ENCODE data around the gene IGHMBP2. TPM values are rescaled to one million over a fixed set of nuclear protein-coding genes. Genes with fewer than 3 reads are reported as not detected.

The IGHMBP2 gene
- total RNA-seq, 1 experiment from 2014 or later, result 48.7 TPM

- BruUV-seq (replicated peaks), result no TSS peak
- Histone ChIP-seq H3K36me3 (ENCODE audit: insufficient read depth, low read length, poor library complexity, severe bottlenecking) (peaks cover 26% of the 10 kb centered on the region), H3K27ac (ENCODE audit: low read depth, low read length, poor library complexity, severe bottlenecking) (no peak overlapping the region), H3K4me1 (ENCODE audit: insufficient read depth, low read length, poor library complexity, severe bottlenecking) (no peaks in the 10 kb centered on the region), H3K4me3 (ENCODE audit: low read depth, low read length, poor library complexity, severe bottlenecking) (no peak overlapping the region), H3K9me3 (ENCODE audit: low read depth, low read length, poor library complexity, severe bottlenecking) (no peaks in the 10 kb centered on the region), H3K27me3 (replicated peaks; ENCODE audit: insufficient read depth, low read depth, low read length, poor library complexity) (no peaks in the 10 kb centered on the region)
- ChIA-PET POLR2A (ENCODE audit: low non-redundant PET) (no interaction called here), CTCF (interaction anchor here (1.6 kb wide), 1 partner anchor 8 kb away, joined by 4 read pairs; no protein-coding TSS in a partner anchor)
- no peak for DNase-seq (ENCODE audit: low spot score)
- intact Hi-C loops (cut with micrococcal nuclease; ENCODE audit: unreplicated experiment), result no loop called here
- TF ChIP-seq EZH2 (IDR thresholded peaks at IDR 0.05; ENCODE audit: borderline replicate concordance, low read depth, low read length, poor library complexity, severe bottlenecking) (no peak), CTCF (conservative IDR thresholded peaks at IDR 0.05; ENCODE audit: low read depth, low read length) (no peak)
Measured at GRCh38 chr11:68941324-68942094, 37.8 kb downstream of the IGHMBP2 start.

GRCh38 chr11:68942095-68942620, 38.5 kb downstream of the IGHMBP2 start:
- no peak overlapping the region for H3K4me3 ChIP-seq (ENCODE audit: low read depth, low read length, poor library complexity, severe bottlenecking)
- intact Hi-C loops (cut with micrococcal nuclease; ENCODE audit: unreplicated experiment), result no loop called here
- H3K36me3 ChIP-seq (ENCODE audit: insufficient read depth, low read length, poor library complexity, severe bottlenecking), result peaks cover 20% of the 10 kb centered on the region
- TF ChIP-seq CTCF (conservative IDR thresholded peaks at IDR 0.05; ENCODE audit: low read depth, low read length) (no peak), EZH2 (IDR thresholded peaks at IDR 0.05; ENCODE audit: borderline replicate concordance, low read depth, low read length, poor library complexity, severe bottlenecking) (no peak)
- H3K27me3 ChIP-seq (replicated peaks; ENCODE audit: insufficient read depth, low read depth, low read length, poor library complexity), result no peaks in the 10 kb centered on the region
- H3K9me3 ChIP-seq (ENCODE audit: low read depth, low read length, poor library complexity, severe bottlenecking), result no peaks in the 10 kb centered on the region
- no peak for DNase-seq (ENCODE audit: low spot score)
- ChIA-PET POLR2A (ENCODE audit: low non-redundant PET) (no interaction called here), CTCF (interaction anchor here (1.6 kb wide), 1 partner anchor 9 kb away, joined by 4 read pairs; no protein-coding TSS in a partner anchor)
- no TSS peak for BruUV-seq (replicated peaks)
- H3K4me1 ChIP-seq (ENCODE audit: insufficient read depth, low read length, poor library complexity, severe bottlenecking), result no peaks in the 10 kb centered on the region
- no peak overlapping the region for H3K27ac ChIP-seq (ENCODE audit: low read depth, low read length, poor library complexity, severe bottlenecking)

GRCh38 chr11:68942751-68943271, 39.1 kb downstream of the IGHMBP2 start:
- TF ChIP-seq EZH2 (IDR thresholded peaks at IDR 0.05; ENCODE audit: borderline replicate concordance, low read depth, low read length, poor library complexity, severe bottlenecking) (no peak), CTCF (conservative IDR thresholded peaks at IDR 0.05; ENCODE audit: low read depth, low read length) (no peak)
- H3K9me3 ChIP-seq (ENCODE audit: low read depth, low read length, poor library complexity, severe bottlenecking), result no peaks in the 10 kb centered on the region
- DNase-seq (ENCODE audit: low spot score), result no peak
- H3K4me3 ChIP-seq (ENCODE audit: low read depth, low read length, poor library complexity, severe bottlenecking), result no peak overlapping the region
- intact Hi-C loops (cut with micrococcal nuclease; ENCODE audit: unreplicated experiment), result no loop called here
- POLR2A ChIA-PET (ENCODE audit: low non-redundant PET), result no interaction called here
- no TSS peak for BruUV-seq (replicated peaks)
- H3K27me3 ChIP-seq (replicated peaks; ENCODE audit: insufficient read depth, low read depth, low read length, poor library complexity), result no peaks in the 10 kb centered on the region
- peaks cover 17% of the 10 kb centered on the region for H3K36me3 ChIP-seq (ENCODE audit: insufficient read depth, low read length, poor library complexity, severe bottlenecking)
- no peaks in the 10 kb centered on the region for H3K4me1 ChIP-seq (ENCODE audit: insufficient read depth, low read length, poor library complexity, severe bottlenecking)
- CTCF ChIA-PET, result interaction anchor here (1.6 kb wide), 1 partner anchor 9 kb away, joined by 4 read pairs; no protein-coding TSS in a partner anchor
- H3K27ac ChIP-seq (ENCODE audit: low read depth, low read length, poor library complexity, severe bottlenecking), result no peak overlapping the region
